Body of pancreas (tissue), 4 donors: ENCODE data around the gene HOXB5.

Experiments
- POLR2A ChIP-seq, 3 donors: fragments of 450-650 bp; IDR thresholded peaks; one replicate each; pipeline ENCODE4 v1.6.1; 2016; ENCODE audit warnings: antibody characterized with exemption in 3 of 3, mild to moderate bottlenecking in 2 of 3
- TF ChIP-seq, protein P1 (sequence below), 7 experiments: fragments of 450-650 bp in 4 of 7; fragments of 200-600 bp in 3 of 7; sonication (generic) in 3 of 7; IDR thresholded peaks; one replicate each; pipeline ENCODE4 v1.5.1; 2016 to 2019; ENCODE audit warnings: antibody characterized with exemption in 7 of 7

- TF ChIP-seq, protein P1, sequence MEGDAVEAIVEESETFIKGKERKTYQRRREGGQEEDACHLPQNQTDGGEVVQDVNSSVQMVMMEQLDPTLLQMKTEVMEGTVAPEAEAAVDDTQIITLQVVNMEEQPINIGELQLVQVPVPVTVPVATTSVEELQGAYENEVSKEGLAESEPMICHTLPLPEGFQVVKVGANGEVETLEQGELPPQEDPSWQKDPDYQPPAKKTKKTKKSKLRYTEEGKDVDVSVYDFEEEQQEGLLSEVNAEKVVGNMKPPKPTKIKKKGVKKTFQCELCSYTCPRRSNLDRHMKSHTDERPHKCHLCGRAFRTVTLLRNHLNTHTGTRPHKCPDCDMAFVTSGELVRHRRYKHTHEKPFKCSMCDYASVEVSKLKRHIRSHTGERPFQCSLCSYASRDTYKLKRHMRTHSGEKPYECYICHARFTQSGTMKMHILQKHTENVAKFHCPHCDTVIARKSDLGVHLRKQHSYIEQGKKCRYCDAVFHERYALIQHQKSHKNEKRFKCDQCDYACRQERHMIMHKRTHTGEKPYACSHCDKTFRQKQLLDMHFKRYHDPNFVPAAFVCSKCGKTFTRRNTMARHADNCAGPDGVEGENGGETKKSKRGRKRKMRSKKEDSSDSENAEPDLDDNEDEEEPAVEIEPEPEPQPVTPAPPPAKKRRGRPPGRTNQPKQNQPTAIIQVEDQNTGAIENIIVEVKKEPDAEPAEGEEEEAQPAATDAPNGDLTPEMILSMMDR (IDR thresholded peaks at IDR 0.05): no peak
- TF ChIP-seq POLR2A (IDR thresholded peaks at IDR 0.05): peak in 2 of 3 donors; percentile 31 to 37
Observed at GRCh38 chr17:48597778-48598631, 4.4 kb upstream of the HOXB5 start.
